SIG-M5 treated with dmso at 0.1 percent for 504 hours (cell line): Measurements from ENCODE around the gene INIP.
"Not testable (repeated sequence)": the region's sequence is repeated elsewhere in the genome, so short reads cannot be mapped to it uniquely, and the experiment has no call there.

Source experiments
- DNase-seq: peaks from one replicate; lab custom pipeline; 2025; ENCODE audit not compliant: unreplicated experiment; lab: John Stamatoyannopoulos, UW

The INIP gene

GRCh38 chr9:112677040-112677439 is 40.9 kb downstream of the INIP start:
- no peak for DNase-seq

DNA sequence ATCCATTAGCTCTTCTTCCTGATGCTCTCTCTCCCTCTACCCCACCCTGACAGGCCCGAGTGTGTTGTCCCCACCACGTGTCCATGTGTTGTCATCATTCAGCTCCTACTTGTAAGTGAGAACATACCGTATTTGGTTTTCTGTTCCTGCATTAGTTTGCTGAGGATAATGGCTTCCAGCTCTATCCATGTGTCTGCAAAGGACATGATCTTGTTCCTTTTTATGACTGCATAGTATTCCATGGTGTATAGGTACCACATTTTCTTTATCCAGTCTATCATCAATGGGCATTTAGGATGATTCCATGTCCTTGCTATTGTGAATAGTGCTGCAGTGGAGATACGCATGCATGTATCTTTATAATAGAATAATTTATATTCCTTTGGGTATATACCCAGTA is 44.7 kb downstream of the INIP start:
- DNase-seq, result not testable (repeated sequence)

GRCh38 chr9:112670991-112671625 is 46.8 kb downstream of the INIP start:
- DNase-seq, result no peak

GRCh38 chr9:112669326-112669725 is 48.6 kb downstream of the INIP start:
- DNase-seq, result no peak

DNA sequence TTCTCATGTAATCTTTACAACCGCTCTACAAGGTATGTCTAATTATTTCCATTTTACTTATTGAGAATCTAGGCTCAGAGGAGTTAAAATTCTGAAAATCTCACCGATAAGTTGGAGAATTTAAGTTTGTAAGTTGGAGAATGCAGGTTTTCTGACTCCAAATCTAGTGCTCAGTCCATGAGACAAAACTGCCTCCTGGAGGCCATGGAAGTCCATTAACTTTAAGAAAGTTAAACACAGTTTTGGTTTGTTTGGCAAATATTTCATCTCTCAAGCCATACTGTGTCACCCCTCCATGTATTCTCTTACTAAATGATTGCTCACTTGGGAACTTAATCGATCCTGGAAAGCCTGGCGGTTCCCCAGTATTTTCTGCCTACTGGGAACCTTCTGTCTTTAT is 52.6 kb downstream of the INIP start:
- DNase-seq, result no peak

GRCh38 chr9:112664531-112664930 is 53.4 kb downstream of the INIP start:
- no peak for DNase-seq

GRCh38 chr9:112663681-112664080 is 54.2 kb downstream of the INIP start:
- no peak for DNase-seq

GRCh38 chr9:112659906-112660305 is 58.0 kb downstream of the INIP start:
- no peak for DNase-seq

GRCh38 chr9:112655668-112656067 is 62.2 kb downstream of the INIP start:
- no peak for DNase-seq

- DNase-seq, result no peak
Observed at GRCh38 chr9:112654282-112654681, 63.6 kb downstream of the INIP start.

- no peak for DNase-seq
Observed at GRCh38 chr9:112648624-112649023, 69.3 kb downstream of the INIP start.

DNA sequence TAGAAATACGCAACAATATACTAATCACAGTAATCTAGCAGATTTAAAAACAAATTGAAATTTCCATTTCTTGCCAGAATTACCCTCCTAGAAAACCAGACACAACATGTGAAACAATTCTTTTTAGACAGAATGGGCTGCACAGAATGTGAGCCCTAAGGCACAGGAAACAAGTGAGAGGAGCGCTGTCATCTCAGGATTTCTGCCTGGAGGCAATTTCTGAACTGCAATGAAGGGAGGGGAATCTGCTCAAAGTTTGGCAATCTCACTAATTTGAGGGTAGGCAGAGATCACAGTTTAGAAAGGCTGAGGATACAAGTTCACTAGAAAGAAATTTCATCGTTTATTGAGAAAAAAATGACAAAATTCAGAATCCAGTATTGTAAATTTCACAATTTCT is 70.3 kb downstream of the INIP start:
- no peak for DNase-seq

DNA sequence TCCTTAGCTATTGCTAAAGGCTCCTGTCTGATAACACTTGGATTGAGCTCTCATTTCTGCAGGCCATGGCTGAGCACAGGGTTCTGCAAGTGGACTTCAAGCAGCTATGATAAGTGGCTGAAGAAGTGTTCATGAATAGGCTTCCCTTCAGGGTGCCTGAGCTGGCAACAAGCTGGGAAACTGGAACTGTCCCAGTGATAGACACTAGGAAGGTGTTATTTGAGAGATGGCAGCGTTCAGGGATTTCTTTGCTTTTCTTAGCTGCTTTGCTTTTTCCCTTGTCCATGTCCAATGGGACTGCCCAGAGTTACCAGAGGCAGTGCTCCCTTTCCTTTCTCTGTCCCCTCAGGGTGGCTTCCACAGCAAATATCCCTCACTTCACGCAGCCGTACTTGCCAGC is 75.8 kb downstream of the INIP start:
- no peak for DNase-seq

GRCh38 chr9:112640311-112640710 is 77.6 kb downstream of the INIP start:
- DNase-seq, result no peak
